ENCODE measurements around the gene HIF1A. TPM values are rescaled to one million over a fixed set of nuclear protein-coding genes. Genes with fewer than 3 reads are reported as not detected.

The HIF1A gene
- polyA plus RNA-seq, 12 donors = 47.5 to 182 (median 74.4) TPM; not detected in 1

- no peak for DNase-seq
Measured at GRCh38 chr14:61670576-61670975, 24.7 kb upstream of the HIF1A start.

DNA sequence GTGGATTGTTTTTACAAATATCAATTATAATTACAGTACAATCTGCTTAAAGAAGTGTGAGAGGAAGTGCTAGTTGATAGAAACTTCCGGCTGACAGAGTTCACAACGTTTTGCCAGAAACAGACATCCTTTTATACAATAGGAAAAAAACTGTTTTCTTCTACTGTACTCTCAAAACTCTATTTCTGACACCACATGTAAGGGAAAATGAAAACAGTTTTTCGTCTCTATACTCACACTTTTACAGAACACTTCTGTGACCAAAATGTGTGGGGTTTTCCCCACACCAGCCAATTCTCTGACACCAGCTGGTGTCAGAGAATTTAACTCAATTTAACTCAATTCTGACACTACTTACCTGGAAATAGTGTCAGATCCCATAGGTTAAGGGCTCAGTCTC lies 24.2 kb upstream of the HIF1A start:
- DNase-seq = no peak

- no peak for DNase-seq
Measured at GRCh38 chr14:61672796-61673195, 22.5 kb upstream of the HIF1A start.

DNA sequence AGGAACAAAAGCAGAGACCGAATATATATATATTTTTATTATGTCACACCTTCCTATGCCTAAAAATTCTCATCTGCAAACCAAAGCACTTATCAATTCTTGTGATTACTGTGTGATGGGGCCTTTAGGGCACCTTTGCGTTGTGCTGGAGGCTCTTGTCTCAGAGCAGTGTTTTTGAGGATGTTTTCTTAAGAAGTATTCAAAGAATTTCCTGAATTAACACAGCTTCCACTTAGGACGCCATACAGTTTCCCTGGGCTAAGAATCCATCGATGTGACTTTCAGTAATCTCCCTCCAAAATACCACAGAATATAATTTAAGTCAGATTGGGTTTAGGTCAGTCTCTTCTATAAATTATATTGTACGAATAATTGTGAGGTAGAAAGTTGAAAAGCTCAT lies 22.0 kb upstream of the HIF1A start:
- DNase-seq = no peak

- DNase-seq = no peak
Measured at GRCh38 chr14:61675291-61675690, 20.0 kb upstream of the HIF1A start.

DNA sequence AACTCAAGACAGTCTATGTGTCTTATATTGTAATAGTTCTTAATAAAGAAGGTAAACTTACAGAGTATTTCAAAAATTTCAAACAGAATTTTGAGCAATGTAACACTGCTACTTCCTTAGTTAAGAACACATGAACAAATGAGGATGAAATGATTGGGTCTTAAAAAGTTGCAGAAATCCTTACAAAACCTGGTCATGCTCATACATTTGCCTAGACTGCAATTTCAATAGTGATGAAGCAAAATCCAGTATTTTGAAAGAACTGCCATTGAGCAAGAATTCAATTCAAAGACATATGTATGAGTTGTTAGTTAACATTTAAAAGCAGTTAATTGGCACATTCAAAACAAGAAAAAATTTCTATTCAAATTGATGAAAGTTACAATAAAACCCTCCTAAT lies 17.8 kb upstream of the HIF1A start:
- no peak for DNase-seq

- DNase-seq = no peak
Measured at GRCh38 chr14:61678975-61679374, 16.3 kb upstream of the HIF1A start.

GRCh38 chr14:61681413-61681812 lies 13.9 kb upstream of the HIF1A start:
- DNase-seq = no peak

GRCh38 chr14:61683108-61683507 lies 12.2 kb upstream of the HIF1A start:
- DNase-seq = no peak

DNA sequence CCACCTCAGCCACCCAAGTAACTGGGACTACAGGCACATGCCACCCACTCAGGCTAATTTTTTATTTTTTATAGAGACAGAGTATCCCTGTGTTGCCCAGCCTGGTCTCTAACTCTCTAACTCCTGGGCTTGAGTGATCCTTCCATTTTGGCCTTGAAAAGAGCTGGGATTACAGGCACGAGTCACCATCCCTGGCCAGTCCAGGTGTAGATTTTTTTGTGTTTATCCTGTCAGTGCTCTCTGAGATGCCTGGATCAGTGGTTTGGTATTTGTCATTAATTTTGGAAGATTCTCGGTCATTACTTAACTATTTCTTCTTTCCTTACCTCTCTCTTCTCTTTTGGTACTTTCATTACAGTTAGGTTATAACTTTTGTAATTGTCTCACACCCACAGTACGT lies 5.3 kb upstream of the HIF1A start:
- DNase-seq = no peak

- DNase-seq = no peak
Measured at GRCh38 chr14:61690982-61691381, 4.3 kb upstream of the HIF1A start.

GRCh38 chr14:61691495-61691894 lies 3.8 kb upstream of the HIF1A start:
- no peak for DNase-seq

DNA sequence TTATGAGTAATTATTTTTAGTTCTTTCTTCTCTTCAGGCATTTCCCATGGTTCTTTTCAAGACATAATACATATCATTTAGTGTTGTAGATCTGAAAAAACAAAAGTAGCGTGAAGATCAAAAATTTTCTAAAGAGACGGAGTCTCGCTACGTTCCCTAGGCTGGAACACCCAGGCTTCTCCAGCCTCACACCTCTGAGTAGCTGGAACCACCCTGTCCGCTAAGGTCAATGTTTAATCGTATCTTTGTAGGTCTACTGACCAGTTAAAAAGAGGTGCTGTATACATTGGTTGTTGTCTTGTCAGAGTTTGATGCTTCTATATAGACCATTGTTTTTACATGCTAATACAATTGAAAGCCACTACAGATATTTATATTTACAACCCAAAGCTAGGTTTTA lies 1.3 kb upstream of the HIF1A start:
- DNase-seq = no peak

GRCh38 chr14:61695695-61696527 lies 598 bp downstream of the HIF1A start:
- DNase-seq = peak; percentile 71

DNA sequence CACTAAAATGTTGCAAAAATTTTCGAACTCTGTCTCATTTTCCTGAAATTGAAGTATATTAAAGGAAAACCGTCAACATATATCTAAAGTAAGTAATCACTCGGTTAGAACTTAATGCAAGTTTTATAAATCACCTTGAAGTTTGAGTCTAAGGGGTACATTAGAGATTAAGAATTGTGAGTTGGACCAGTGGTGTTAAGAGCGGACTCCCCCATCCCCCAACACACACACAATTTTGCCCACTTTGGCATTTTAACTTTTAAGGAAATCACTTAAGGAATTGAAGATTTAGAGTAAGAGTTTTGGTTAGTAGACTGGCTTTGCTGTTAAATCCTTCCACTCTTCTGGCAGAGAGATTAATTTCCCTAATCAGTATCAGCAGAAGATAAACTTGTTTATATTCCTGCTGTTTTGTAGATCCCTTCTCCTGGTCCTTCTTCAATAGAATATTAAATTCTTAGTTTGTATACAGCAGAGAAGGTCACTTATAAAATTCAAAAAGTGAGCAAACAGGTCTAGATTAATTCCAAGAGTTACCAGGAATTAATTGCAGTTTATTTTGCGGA lies 1.5 kb downstream of the HIF1A start:
- DNase-seq = no peak

GRCh38 chr14:61698206-61698980 lies 3.1 kb downstream of the HIF1A start:
- no peak for DNase-seq

DNA sequence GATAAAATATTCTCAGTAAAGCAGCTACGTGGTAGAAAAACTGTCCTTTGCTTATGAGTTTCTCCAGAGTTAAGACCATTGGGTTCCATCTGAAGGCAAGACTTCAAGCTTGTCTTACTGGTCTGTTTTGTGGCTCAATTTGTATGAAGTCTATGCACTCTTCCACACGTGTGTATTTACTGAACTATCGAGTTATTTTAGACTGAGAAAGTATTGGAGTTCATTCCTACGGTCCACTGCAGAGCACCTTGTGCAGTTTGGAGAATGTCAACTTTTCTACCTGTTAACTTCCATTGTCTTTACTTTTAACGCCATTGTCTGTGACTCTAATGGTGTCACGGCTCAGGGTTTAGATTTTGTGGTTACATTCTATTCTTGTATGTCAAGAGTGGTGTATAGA lies 3.7 kb downstream of the HIF1A start:
- DNase-seq = no peak

DNA sequence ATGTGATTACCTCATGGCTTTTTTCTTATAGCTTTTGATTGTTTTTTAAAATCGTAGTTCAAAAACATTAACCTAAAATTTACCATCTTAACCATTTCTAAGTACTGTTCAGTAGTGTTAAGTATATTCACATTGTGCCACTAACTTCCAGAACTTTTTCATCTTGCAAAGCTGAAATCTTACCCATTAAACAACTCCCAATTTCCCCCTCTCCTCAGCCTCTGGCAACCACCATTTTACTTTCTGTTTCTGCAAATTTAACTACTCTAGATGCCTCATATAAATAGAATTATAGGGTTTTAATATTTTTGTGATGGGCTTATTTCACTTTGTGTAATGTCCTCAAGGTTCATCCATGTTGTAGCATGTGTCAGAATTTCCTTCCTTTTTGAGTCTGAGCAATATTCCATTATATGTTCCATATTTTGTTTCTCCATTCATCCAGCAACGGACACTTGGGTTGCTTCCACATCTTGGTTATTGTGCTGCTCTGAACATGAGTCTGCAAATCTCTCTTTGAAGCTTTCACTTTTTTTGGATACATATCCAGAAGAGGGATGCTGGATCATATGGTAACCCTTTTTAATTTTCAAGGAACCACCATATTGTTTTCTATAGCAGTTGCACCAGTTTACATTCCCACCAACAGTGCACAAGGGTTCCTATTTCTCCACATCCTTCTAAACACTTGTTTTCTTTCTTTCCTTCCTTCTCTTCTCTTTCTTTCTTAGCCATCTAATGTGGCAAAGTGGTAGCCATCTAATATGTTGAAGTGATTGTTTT lies 5.0 kb downstream of the HIF1A start:
- no peak for DNase-seq

DNA sequence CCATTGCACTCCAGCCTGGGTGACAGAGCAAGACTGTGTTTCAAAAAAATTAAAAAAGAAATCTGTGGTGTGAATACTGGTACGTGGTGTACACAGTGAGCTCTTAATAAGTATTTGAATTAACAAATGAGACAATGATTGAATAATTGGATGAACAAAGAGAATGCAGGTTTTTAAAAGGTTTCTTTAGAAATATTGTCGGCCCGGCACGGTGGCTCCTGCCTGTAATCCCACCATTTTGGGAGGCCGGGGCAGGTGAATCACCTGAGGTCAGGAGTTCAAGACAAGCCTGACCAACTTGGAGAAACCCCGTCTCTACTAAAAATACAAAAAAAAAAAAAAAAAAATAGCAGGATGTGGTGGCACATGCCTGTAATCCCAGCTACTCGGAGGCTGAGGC lies 6.6 kb downstream of the HIF1A start:
- DNase-seq = no peak

- DNase-seq = no peak
Measured at GRCh38 chr14:61703342-61704129, 8.2 kb downstream of the HIF1A start.

DNA sequence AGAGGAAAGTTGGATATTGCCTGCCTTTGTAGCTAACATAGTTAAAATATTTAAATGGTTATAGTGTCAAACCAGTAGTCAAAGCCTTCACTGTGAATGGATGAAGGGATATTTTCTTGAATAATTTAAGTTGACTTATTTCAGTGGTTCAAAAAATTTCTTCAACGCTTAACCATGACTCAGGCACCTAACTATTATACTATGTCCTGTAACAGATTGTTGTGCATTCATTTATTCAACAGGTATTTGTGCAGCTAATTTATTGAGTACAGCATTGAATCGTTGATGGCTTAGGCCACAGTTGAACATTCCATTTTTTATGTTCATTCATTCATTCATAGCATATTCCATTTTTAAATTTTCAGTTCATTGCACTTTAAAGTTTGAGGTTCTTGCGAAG lies 9.2 kb downstream of the HIF1A start:
- no peak for DNase-seq
